Parathyroid adenoma (tissue), 2 donors: ENCODE data around the gene CRHR2.

ENCODE experiments used
- H2AFZ ChIP-seq: fragments of 300-600 bp; sonication (generic); one replicate; pipeline ENCODE4 v1.7.0; 2017; ENCODE audit warnings: antibody characterized with exemption, mild to moderate bottlenecking
- H3K27ac ChIP-seq: fragments of 300-600 bp; sonication (generic); one replicate; pipeline ENCODE4 v1.7.0; 2017
- H3K27me3 ChIP-seq: fragments of 300-600 bp; sonication (generic); one replicate; pipeline ENCODE4 v1.7.0; 2017; ENCODE audit warnings: low read length; ENCODE audit not compliant: control insufficient read depth, insufficient read depth
- H3K36me3 ChIP-seq: fragments of 300-600 bp; sonication (generic); one replicate; pipeline ENCODE4 v1.7.0; 2017; ENCODE audit warnings: low read length; ENCODE audit not compliant: control insufficient read depth, insufficient read depth
- H3K4me1 ChIP-seq: fragments of 300-600 bp; sonication (generic); one replicate; pipeline ENCODE4 v1.7.0; 2017; ENCODE audit warnings: control low read depth
- H3K4me2 ChIP-seq: fragments of 300-600 bp; sonication (generic); one replicate; pipeline ENCODE4 v1.7.0; 2017; ENCODE audit warnings: low read length
- H3K4me3 ChIP-seq: fragments of 300-600 bp; sonication (generic); one replicate; pipeline ENCODE4 v1.7.0; 2017; ENCODE audit warnings: low read depth, low read length
- H3K79me2 ChIP-seq: fragments of 300-600 bp; sonication (generic); one replicate; pipeline ENCODE4 v1.7.0; 2017; ENCODE audit warnings: control low read depth
- H3K9ac ChIP-seq: fragments of 300-600 bp; sonication (generic); one replicate; pipeline ENCODE4 v1.7.0; 2017; ENCODE audit warnings: mild to moderate bottlenecking
- H3K9me3 ChIP-seq: fragments of 300-600 bp; sonication (generic); one replicate; pipeline ENCODE4 v1.7.0; 2017; ENCODE audit warnings: low read length; ENCODE audit not compliant: control insufficient read depth
- CTCF ChIP-seq: fragments of 300-600 bp; sonication (generic); IDR thresholded peaks from one replicate; pipeline ENCODE4 v1.7.0; 2017; ENCODE audit warnings: antibody characterized with exemption, mild to moderate bottlenecking
- donor health status: primary hyperparathyroidism.

The CRHR2 gene

GRCh38 chr7:30682212-30683083 lies at the start of gene CRHR2:
Gene CRHR2 (minus strand): TSS chr7:30682456. CDS start chr7:30682280, 176 bp downstream.
- no peaks in the 10 kb centered on the region for H3K9me3 ChIP-seq
- peak; percentile 33 for TF ChIP-seq CTCF
- H3K79me2 ChIP-seq, result no peaks in the 10 kb centered on the region
- H3K4me1 ChIP-seq, result peaks cover 6% of the 10 kb centered on the region
- H3K36me3 ChIP-seq, result no peaks in the 10 kb centered on the region
- no peak within 1 kb of the TSS for H3K27ac ChIP-seq
- no peak within 1 kb of the TSS for H3K9ac ChIP-seq
- peak within 1 kb of the TSS; percentile 69 for H3K4me2 ChIP-seq
- H3K4me3 ChIP-seq, result peak within 1 kb of the TSS; percentile 31
- peak within 1 kb of the TSS; percentile 61 for H2AFZ ChIP-seq
- H3K27me3 ChIP-seq, result no peaks in the 10 kb centered on the region

- Histone ChIP-seq H3K36me3 (no peaks in the 10 kb centered on the region), H3K9ac (no peak overlapping the region), H3K79me2 (no peaks in the 10 kb centered on the region), H2AFZ (no peak overlapping the region), H3K4me1 (no peaks in the 10 kb centered on the region), H3K4me2 (no peak overlapping the region), H3K4me3 (no peak overlapping the region), H3K27me3 (no peaks in the 10 kb centered on the region), H3K27ac (no peak overlapping the region), H3K9me3 (no peaks in the 10 kb centered on the region)
- TF ChIP-seq CTCF, result no peak
Observed at GRCh38 chr7:30731581-30731980, 49.3 kb upstream of the CRHR2 start.

- no peak overlapping the region for H3K9ac ChIP-seq
- H3K36me3 ChIP-seq, result no peaks in the 10 kb centered on the region
- H2AFZ ChIP-seq, result no peak overlapping the region
- H3K9me3 ChIP-seq, result no peaks in the 10 kb centered on the region
- no peaks in the 10 kb centered on the region for H3K79me2 ChIP-seq
- no peak overlapping the region for H3K27ac ChIP-seq
- no peak for TF ChIP-seq CTCF
- no peak overlapping the region for H3K4me3 ChIP-seq
- no peaks in the 10 kb centered on the region for H3K27me3 ChIP-seq
- no peak overlapping the region for H3K4me2 ChIP-seq
- no peaks in the 10 kb centered on the region for H3K4me1 ChIP-seq
Observed at GRCh38 chr7:30730996-30731395, 48.7 kb upstream of the CRHR2 start.

GRCh38 chr7:30730097-30730496 lies 47.8 kb upstream of the CRHR2 start:
- Histone ChIP-seq H3K36me3 (no peaks in the 10 kb centered on the region), H3K9ac (no peak overlapping the region), H2AFZ (no peak overlapping the region), H3K79me2 (no peaks in the 10 kb centered on the region), H3K4me2 (no peak overlapping the region), H3K4me1 (no peaks in the 10 kb centered on the region), H3K4me3 (no peak overlapping the region), H3K9me3 (no peaks in the 10 kb centered on the region), H3K27me3 (no peaks in the 10 kb centered on the region), H3K27ac (no peak overlapping the region)
- TF ChIP-seq CTCF, result no peak

GRCh38 chr7:30729642-30730041 lies 47.4 kb upstream of the CRHR2 start:
- H3K4me2 ChIP-seq, result no peak overlapping the region
- H3K4me3 ChIP-seq, result no peak overlapping the region
- TF ChIP-seq CTCF, result no peak
- H3K4me1 ChIP-seq, result no peaks in the 10 kb centered on the region
- no peaks in the 10 kb centered on the region for H3K36me3 ChIP-seq
- no peaks in the 10 kb centered on the region for H3K79me2 ChIP-seq
- no peaks in the 10 kb centered on the region for H3K27me3 ChIP-seq
- H3K9ac ChIP-seq, result no peak overlapping the region
- H3K27ac ChIP-seq, result no peak overlapping the region
- no peak overlapping the region for H2AFZ ChIP-seq
- H3K9me3 ChIP-seq, result no peaks in the 10 kb centered on the region
